AG09309 (cell line): ENCODE results near the gene HOXA13.

ENCODE experiments used
- DNase-seq: peaks from one replicate; pipeline ENCODE4 v3.0.0-alpha.2; 2010; ENCODE audit warnings: low read depth
- H3K4me3 ChIP-seq: 2 replicates; pipeline ENCODE4 v1.5.1; 2011; ENCODE audit warnings: mild to moderate bottlenecking, low read depth, low read length, moderate library complexity; ENCODE audit not compliant: control insufficient read depth
- TF ChIP-seq, protein P1 (sequence below): IDR thresholded peaks from 2 replicates; pipeline ENCODE4 v1.5.1; 2011; ENCODE audit warnings: mild to moderate bottlenecking, low read depth, low read length, inconsistent platforms; ENCODE audit not compliant: insufficient read depth, control insufficient read depth; ENCODE audit errors: missing control alignments

Gene HOXA13

DNA sequence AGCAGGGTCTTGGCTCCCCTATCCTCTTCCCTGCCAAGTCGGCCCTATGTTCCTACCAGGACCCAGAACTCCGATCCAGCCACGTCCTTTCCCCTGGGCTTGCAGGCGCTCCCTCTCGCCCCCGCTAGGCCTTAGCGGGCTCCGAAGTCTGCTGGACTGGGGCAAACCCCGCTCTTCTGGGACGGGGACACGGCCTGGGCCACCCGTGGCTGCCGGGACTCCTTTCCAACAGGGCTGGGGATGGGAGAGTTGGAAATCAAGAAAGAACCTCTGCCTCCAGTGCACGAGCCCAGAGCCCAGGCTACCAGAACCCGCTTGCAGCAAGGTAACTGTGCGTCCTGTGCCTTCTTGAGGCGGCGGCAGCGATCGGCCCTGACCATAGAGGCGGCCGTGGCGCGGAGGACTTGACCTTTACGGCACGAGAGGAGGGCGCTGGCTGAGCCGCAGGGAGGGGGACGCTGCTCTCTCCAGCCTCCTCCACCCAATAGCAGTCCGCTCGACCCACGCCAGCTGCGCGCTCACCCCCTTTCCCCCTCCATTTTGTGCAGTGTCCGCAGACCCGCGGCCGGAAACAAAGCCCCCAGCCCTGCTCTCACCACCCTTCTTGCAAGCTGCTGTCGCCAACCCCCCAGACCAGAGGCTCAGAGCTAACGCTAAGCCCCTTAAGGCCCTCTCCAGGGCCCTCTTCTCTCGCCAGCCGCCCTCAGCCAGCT, 7.9 kb downstream of the HOXA13 start:
- TF ChIP-seq, protein P1, sequence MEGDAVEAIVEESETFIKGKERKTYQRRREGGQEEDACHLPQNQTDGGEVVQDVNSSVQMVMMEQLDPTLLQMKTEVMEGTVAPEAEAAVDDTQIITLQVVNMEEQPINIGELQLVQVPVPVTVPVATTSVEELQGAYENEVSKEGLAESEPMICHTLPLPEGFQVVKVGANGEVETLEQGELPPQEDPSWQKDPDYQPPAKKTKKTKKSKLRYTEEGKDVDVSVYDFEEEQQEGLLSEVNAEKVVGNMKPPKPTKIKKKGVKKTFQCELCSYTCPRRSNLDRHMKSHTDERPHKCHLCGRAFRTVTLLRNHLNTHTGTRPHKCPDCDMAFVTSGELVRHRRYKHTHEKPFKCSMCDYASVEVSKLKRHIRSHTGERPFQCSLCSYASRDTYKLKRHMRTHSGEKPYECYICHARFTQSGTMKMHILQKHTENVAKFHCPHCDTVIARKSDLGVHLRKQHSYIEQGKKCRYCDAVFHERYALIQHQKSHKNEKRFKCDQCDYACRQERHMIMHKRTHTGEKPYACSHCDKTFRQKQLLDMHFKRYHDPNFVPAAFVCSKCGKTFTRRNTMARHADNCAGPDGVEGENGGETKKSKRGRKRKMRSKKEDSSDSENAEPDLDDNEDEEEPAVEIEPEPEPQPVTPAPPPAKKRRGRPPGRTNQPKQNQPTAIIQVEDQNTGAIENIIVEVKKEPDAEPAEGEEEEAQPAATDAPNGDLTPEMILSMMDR: no peak
- peak overlapping the region; percentile 65 for H3K4me3 ChIP-seq
- DNase-seq: no peak

DNA sequence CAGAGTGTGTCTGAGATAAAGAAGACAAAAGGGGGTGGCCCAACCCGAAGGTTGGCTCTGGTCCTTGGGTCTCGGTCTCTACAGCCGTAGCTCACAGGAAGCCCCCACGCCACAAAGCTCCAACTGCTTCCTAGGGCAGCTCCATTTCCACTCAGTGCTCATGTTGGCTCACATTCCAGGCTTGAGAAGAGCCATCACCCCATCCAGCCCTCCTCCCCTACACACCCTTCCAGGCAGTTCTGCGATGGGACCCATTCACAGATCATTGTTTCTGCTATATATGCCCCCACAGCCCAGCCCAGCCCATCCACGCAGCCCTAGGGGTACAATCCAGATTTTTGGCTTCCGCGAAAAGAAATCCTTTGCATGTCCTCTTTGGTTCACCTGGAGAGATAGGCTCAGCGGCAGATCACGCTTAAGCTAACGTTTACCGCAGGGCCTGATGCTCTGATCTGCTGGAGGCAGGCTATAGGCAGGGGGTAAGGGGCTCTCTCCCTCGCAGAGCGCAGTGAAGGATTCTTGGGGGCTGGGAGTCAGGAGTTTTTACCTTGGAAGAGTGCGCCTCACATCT, 8.6 kb downstream of the HOXA13 start:
- TF ChIP-seq, protein P1: no peak
- peak overlapping the region; percentile 65 for H3K4me3 ChIP-seq
- DNase-seq: no peak

DNA sequence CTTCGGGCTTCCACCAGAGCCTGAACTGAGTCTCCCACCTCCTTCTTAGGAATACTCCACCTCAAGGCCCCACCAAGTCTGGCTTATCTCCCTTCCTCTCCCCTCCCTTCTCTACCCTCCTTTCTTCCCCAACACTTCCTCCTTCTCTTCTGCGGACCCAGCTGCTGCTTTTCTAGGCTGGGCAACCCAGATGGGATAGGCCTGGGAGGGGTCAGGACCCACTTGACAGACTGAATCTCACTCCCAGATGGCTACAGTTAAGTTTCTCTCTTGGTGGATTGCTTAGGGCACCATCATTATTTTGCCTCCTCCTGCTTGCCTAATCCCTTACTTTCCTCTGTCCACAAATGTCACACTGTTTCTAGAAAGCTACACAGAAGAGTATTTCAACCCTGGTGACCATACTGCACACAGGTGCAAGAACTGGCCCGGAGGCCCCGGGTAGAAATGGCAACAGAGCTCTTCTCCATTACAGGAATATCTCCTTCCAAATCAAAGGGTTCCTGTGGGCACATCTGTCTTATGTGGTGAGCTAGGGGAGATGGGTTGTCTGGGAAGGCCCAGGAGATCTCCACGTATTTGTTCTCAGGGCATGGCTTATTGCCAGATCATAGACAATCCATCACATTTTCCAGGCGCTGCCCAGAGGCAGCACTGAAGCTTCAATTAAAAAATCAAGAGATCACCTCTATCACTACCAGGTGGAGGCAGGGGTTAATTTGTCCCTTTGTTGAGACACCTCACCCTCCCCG, 9.7 kb downstream of the HOXA13 start:
- TF ChIP-seq, protein P1: no peak
- peak overlapping the region; percentile 70; the same call in 1 of the 2 replicates for H3K4me3 ChIP-seq
- DNase-seq: no peak

DNA sequence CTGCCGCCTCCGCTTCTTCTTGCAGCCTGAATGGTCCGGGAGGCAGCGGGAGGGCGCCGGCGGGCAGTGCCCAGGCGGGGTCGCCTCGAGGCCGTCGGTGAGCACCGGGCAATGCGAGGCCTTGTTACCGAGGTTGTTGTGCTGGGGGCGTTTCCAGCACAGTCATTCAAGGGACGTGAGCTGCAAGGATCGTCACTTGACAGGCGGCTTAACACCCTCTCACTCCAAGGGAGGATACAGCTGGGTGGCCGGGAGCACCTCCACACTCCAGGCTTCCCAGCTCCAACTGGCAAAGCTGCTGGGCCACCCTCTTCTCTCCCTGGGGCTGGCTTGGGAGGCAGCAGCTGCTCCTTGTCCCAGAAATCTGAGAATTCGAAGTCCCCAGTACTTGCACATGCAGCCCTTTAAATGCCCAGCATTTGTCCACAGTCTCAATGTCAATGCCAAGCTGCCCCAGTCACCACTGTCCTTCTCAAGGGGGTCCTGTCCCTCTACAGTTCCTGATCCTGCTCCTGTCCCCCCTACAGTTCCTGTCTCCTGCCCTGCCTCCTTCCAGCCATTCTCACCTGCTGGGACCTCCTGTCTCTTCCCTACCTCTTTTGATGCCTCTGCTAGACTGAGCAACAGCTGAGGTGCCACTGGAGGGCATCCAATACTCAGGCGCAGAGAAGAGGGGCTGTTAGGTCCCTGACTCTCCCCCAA, 10.4 kb downstream of the HOXA13 start:
- TF ChIP-seq, protein P1: no peak
- no peak for DNase-seq
- H3K4me3 ChIP-seq: peak overlapping the region; percentile 70

DNA sequence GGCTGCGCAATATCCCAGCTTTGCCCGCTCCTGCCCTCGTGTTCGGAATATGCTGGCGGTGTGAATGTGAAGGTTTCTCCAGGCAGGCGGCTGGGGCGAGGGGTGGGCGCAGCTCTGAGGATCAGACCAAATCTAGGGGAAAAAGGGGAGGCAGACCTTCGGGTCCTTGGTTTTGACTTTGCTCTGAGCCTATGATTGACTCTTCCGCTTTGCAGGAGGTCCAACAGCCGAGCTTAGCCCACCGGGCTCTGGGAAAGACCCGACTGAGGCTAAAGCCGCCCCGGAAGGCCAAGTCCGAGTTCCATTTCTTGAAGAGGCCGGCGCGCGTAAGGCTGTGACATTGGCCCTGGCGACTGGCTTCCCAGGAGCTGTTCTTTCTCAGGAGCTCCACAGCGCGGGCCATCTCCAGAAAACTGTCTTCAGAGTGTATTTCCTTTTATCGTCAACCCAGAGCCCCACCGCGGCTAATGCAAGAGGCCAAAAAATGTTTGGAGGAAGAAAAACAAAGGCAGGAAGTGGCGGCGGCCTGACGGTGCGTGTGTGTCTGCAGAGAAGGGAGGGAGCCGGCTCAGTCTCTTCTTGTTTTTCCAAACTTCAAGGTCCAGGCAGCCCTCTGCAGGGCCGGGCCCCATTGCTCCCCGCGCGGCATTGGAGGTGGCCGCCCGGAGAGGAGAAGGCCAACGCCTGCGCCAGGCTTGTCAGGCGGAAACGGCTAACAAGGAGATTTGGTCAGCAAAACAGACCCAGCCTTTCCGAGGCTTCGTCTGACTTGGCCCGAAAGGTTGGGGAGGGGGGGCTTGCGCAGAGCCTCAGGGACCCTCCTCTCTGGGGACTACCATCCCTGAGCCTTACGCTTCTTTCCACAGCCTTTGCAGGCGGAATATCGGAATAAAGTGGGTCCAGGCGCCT, 11.3 kb downstream of the HOXA13 start:
- TF ChIP-seq, protein P1: no peak
- peak overlapping the region; percentile 70 for H3K4me3 ChIP-seq
- DNase-seq: no peak
